Activated naive CD4-positive, alpha-beta T cell treated with anti-CD3 and anti-CD28 coated beads, Interleukin-2, amount 50 U/mL, for 24 hours (primary cell): Measurements from ENCODE around the gene RRAS2.
"Not testable (repeated sequence)": the region's sequence is repeated elsewhere in the genome, so short reads cannot be mapped to it uniquely, and the experiment has no call there.

Experiments used
- H3K27ac Mint-ChIP-seq: one replicate; pipeline ENCODE4 v1.8.0; 2021; ENCODE audit warnings: mild to moderate bottlenecking, mixed read lengths
- H3K27me3 Mint-ChIP-seq: one replicate; pipeline ENCODE4 v1.8.0; 2021; ENCODE audit warnings: mixed read lengths
- H3K36me3 Mint-ChIP-seq: one replicate; pipeline ENCODE4 v1.8.0; 2021; ENCODE audit warnings: mixed read lengths
- H3K4me1 Mint-ChIP-seq: one replicate; pipeline ENCODE4 v1.8.0; 2021; ENCODE audit warnings: mixed read lengths
- H3K4me3 Mint-ChIP-seq: one replicate; pipeline ENCODE4 v1.8.0; 2021; ENCODE audit warnings: mild to moderate bottlenecking, mixed read lengths
- H3K9me3 Mint-ChIP-seq: one replicate; pipeline ENCODE4 v1.8.0; 2021; ENCODE audit warnings: mixed read lengths

RRAS2 gene

GRCh38 chr11:14267861-14268635 lies 90.9 kb downstream of the RRAS2 start:
- H3K27ac Mint-ChIP-seq: no peak overlapping the region

GRCh38 chr11:14266622-14267021 lies 92.4 kb downstream of the RRAS2 start:
- no peaks in the 10 kb centered on the region for H3K27me3 Mint-ChIP-seq
- no peak overlapping the region for H3K4me3 Mint-ChIP-seq
- no peak overlapping the region for H3K27ac Mint-ChIP-seq
- no peaks in the 10 kb centered on the region for H3K9me3 Mint-ChIP-seq
- H3K36me3 Mint-ChIP-seq: peaks cover 29% of the 10 kb centered on the region
- peaks cover 23% of the 10 kb centered on the region for H3K4me1 Mint-ChIP-seq

More at GRCh38 chr11:14267861-14268635, 90.9 kb downstream of the RRAS2 start:
- H3K4me3 Mint-ChIP-seq: no peak overlapping the region
- H3K9me3 Mint-ChIP-seq: no peaks in the 10 kb centered on the region
- H3K27me3 Mint-ChIP-seq: no peaks in the 10 kb centered on the region
- peaks cover 32% of the 10 kb centered on the region for H3K4me1 Mint-ChIP-seq
- H3K36me3 Mint-ChIP-seq: peaks cover 28% of the 10 kb centered on the region

- no peak overlapping the region for H3K27ac Mint-ChIP-seq
Measured at GRCh38 chr11:14264966-14265365, 94.0 kb downstream of the RRAS2 start.

GRCh38 chr11:14262271-14262846 lies 96.6 kb downstream of the RRAS2 start:
- no peaks in the 10 kb centered on the region for H3K9me3 Mint-ChIP-seq
- H3K36me3 Mint-ChIP-seq: peaks cover 28% of the 10 kb centered on the region
- no peaks in the 10 kb centered on the region for H3K4me1 Mint-ChIP-seq
- H3K4me3 Mint-ChIP-seq: no peak overlapping the region
- H3K27me3 Mint-ChIP-seq: no peaks in the 10 kb centered on the region
- H3K27ac Mint-ChIP-seq: no peak overlapping the region

More at GRCh38 chr11:14264966-14265365, 94.0 kb downstream of the RRAS2 start:
- no peaks in the 10 kb centered on the region for H3K9me3 Mint-ChIP-seq
- no peak overlapping the region for H3K4me3 Mint-ChIP-seq
- no peaks in the 10 kb centered on the region for H3K27me3 Mint-ChIP-seq
- H3K4me1 Mint-ChIP-seq: peaks cover 7% of the 10 kb centered on the region
- peaks cover 34% of the 10 kb centered on the region for H3K36me3 Mint-ChIP-seq

- Mint-ChIP-seq H3K27ac (no peak overlapping the region), H3K4me3 (no peak overlapping the region), H3K4me1 (no peaks in the 10 kb centered on the region), H3K27me3 (no peaks in the 10 kb centered on the region), H3K36me3 (peaks cover 25% of the 10 kb centered on the region), H3K9me3 (no peaks in the 10 kb centered on the region)
Measured at GRCh38 chr11:14261066-14261465, 97.9 kb downstream of the RRAS2 start.

- Mint-ChIP-seq H3K4me3 (no peak overlapping the region), H3K36me3 (peaks cover 21% of the 10 kb centered on the region), H3K9me3 (no peaks in the 10 kb centered on the region), H3K4me1 (no peaks in the 10 kb centered on the region), H3K27me3 (no peaks in the 10 kb centered on the region), H3K27ac (no peak overlapping the region)
Measured at GRCh38 chr11:14259878-14260277, 99.1 kb downstream of the RRAS2 start.

GRCh38 chr11:14259186-14259784 lies 99.7 kb downstream of the RRAS2 start:
- H3K9me3 Mint-ChIP-seq: no peaks in the 10 kb centered on the region
- H3K27me3 Mint-ChIP-seq: no peaks in the 10 kb centered on the region
- H3K4me1 Mint-ChIP-seq: no peaks in the 10 kb centered on the region
- peaks cover 17% of the 10 kb centered on the region for H3K36me3 Mint-ChIP-seq
- no peak overlapping the region for H3K27ac Mint-ChIP-seq
- no peak overlapping the region for H3K4me3 Mint-ChIP-seq

GRCh38 chr11:14258221-14258935 lies 100.6 kb downstream of the RRAS2 start:
- Mint-ChIP-seq H3K27ac (no peak overlapping the region), H3K36me3 (peaks cover 13% of the 10 kb centered on the region), H3K4me3 (no peak overlapping the region), H3K27me3 (no peaks in the 10 kb centered on the region), H3K9me3 (no peaks in the 10 kb centered on the region), H3K4me1 (no peaks in the 10 kb centered on the region)

- no peaks in the 10 kb centered on the region for H3K9me3 Mint-ChIP-seq
- no peaks in the 10 kb centered on the region for H3K27me3 Mint-ChIP-seq
- H3K4me3 Mint-ChIP-seq: no peak overlapping the region
- H3K27ac Mint-ChIP-seq: no peak overlapping the region
- H3K36me3 Mint-ChIP-seq: peaks cover 5% of the 10 kb centered on the region
- no peaks in the 10 kb centered on the region for H3K4me1 Mint-ChIP-seq
Measured at GRCh38 chr11:14255238-14255534, 103.8 kb downstream of the RRAS2 start.

- no peaks in the 10 kb centered on the region for H3K27me3 Mint-ChIP-seq
- H3K4me1 Mint-ChIP-seq: no peaks in the 10 kb centered on the region
Measured at GRCh38 chr11:14254533-14255237, 104.3 kb downstream of the RRAS2 start.

GRCh38 chr11:14253840-14254239 lies 105.1 kb downstream of the RRAS2 start:
- no peak overlapping the region for H3K27ac Mint-ChIP-seq
- H3K36me3 Mint-ChIP-seq: peaks cover 3% of the 10 kb centered on the region
- peaks cover 7% of the 10 kb centered on the region for H3K4me1 Mint-ChIP-seq
- no peaks in the 10 kb centered on the region for H3K9me3 Mint-ChIP-seq
- no peaks in the 10 kb centered on the region for H3K27me3 Mint-ChIP-seq
- H3K4me3 Mint-ChIP-seq: no peak overlapping the region

More at GRCh38 chr11:14254533-14255237, 104.3 kb downstream of the RRAS2 start:
- H3K27ac Mint-ChIP-seq: no peak overlapping the region
- no peak overlapping the region for H3K4me3 Mint-ChIP-seq
- H3K36me3 Mint-ChIP-seq: peaks cover 3% of the 10 kb centered on the region
- H3K9me3 Mint-ChIP-seq: no peaks in the 10 kb centered on the region

- Mint-ChIP-seq H3K36me3 (peaks cover 3% of the 10 kb centered on the region), H3K27ac (no peak overlapping the region), H3K4me3 (no peak overlapping the region), H3K27me3 (no peaks in the 10 kb centered on the region), H3K9me3 (no peaks in the 10 kb centered on the region), H3K4me1 (peaks cover 12% of the 10 kb centered on the region)
Measured at GRCh38 chr11:14253421-14253820, 105.6 kb downstream of the RRAS2 start.

GRCh38 chr11:14252501-14252900 lies 106.5 kb downstream of the RRAS2 start:
- not testable (repeated sequence) for H3K27ac Mint-ChIP-seq, H3K27me3 Mint-ChIP-seq, H3K4me3 Mint-ChIP-seq, H3K36me3 Mint-ChIP-seq, H3K9me3 Mint-ChIP-seq
- peaks cover 21% of the 10 kb centered on the region for H3K4me1 Mint-ChIP-seq

GRCh38 chr11:14251754-14252153 lies 107.2 kb downstream of the RRAS2 start:
- Mint-ChIP-seq H3K36me3 (peaks cover 3% of the 10 kb centered on the region), H3K4me3 (no peak overlapping the region), H3K27ac (no peak overlapping the region), H3K27me3 (no peaks in the 10 kb centered on the region), H3K4me1 (peaks cover 24% of the 10 kb centered on the region), H3K9me3 (no peaks in the 10 kb centered on the region)

- Mint-ChIP-seq H3K9me3 (no peaks in the 10 kb centered on the region), H3K36me3 (no peaks in the 10 kb centered on the region), H3K4me1 (peaks cover 24% of the 10 kb centered on the region), H3K27me3 (no peaks in the 10 kb centered on the region), H3K4me3 (peak overlapping the region; percentile 59), H3K27ac (no peak overlapping the region)
Measured at GRCh38 chr11:14249121-14249963, 109.6 kb downstream of the RRAS2 start.
